Kidney (tissue), 14 donors: ENCODE data around the gene ZNF335. TPM values are rescaled to one million over a fixed set of nuclear protein-coding genes. Genes with fewer than 3 reads are reported as not detected.

Experiments used
- DNase-seq, 5 donors: peaks; one replicate each; pipeline ENCODE4 v3.0.0-alpha.2; 2013 to 2020
- FAIRE-seq: peaks from 2 replicates; lab custom pipeline; 2012; peaks lifted over from hg19 to GRCh38; lab: Jason Lieb, UNC
- H3K27ac ChIP-seq, 2 donors: one replicate each; pipeline ENCODE4 v1.7.0; 2013; ENCODE audit warnings: low read depth in 2 of 2, low read length in 2 of 2, inconsistent platforms in 1 of 2
- H3K27me3 ChIP-seq: one replicate; pipeline ENCODE4 v1.7.1; 2013; ENCODE audit warnings: low read length, inconsistent platforms; ENCODE audit not compliant: control insufficient read depth, insufficient read depth
- H3K36me3 ChIP-seq, 3 donors: one replicate each; pipeline versions ENCODE4 v1.7.0 to v1.7.1; 2013; ENCODE audit warnings: low read length in 3 of 3, control low read depth in 1 of 3, inconsistent platforms in 1 of 3; ENCODE audit not compliant: insufficient read depth in 3 of 3, control insufficient read depth in 2 of 3
- H3K4me1 ChIP-seq, 3 donors: one replicate each; pipeline versions ENCODE4 v1.7.0 to v1.7.1; 2013; ENCODE audit warnings: low read length in 3 of 3, inconsistent platforms in 1 of 3, low read depth in 1 of 3; ENCODE audit not compliant: control insufficient read depth in 2 of 3, insufficient read depth in 2 of 3
- H3K4me3 ChIP-seq, 3 donors: one replicate each; pipeline versions ENCODE4 v1.7.0 to v1.8.1; 2013; ENCODE audit warnings: low read length in 3 of 3, control low read depth in 1 of 3, inconsistent platforms in 1 of 3
- H3K9ac ChIP-seq, 3 donors: one replicate each; pipeline versions ENCODE4 v1.7.0 to v1.7.1; 2013; ENCODE audit warnings: low read length in 3 of 3, control low read depth in 1 of 3, inconsistent platforms in 1 of 3
- H3K9me3 ChIP-seq, 3 donors: one replicate each; pipeline versions ENCODE4 v1.7.0 to v1.7.1; 2013; ENCODE audit warnings: low read length in 3 of 3, control low read depth in 1 of 3, inconsistent platforms in 1 of 3; ENCODE audit not compliant: control insufficient read depth in 2 of 3, insufficient read depth in 1 of 3
- CTCF ChIP-seq: IDR thresholded peaks from 3 replicates; pipeline ENCODE4 v1.5.1; 2012; ENCODE audit warnings: mild to moderate bottlenecking, moderate library complexity, borderline replicate concordance; ENCODE audit not compliant: insufficient read depth; ENCODE audit errors: extremely low read depth
- intact Hi-C: fragments of 100-400 bp; cut with DNase I; formaldehyde crosslinking; loops from one replicate; pipeline ENCODE4 v1.11.1; 2022
- polyA plus RNA-seq: library from polyadenylated mRNA; stranded (reverse); fragments of 350-450 nt; fragmentation: Illumina TruSeq; extraction: RNeasy Lipid Tissue Mini Kit (QIAGEN cat#74804); gene quantifications from one replicate; pipeline ENCODE4 v1.2.3, GENCODE V29; 2014; ENCODE audit warnings: low read depth, low replicate concordance; ENCODE audit not compliant: insufficient read depth
- total RNA-seq: library from RNA; stranded (reverse); fragmentation: NEBNext Ultra II Directional; extraction: Animal tissue kit (Norgen Biotek cat#: 25700); gene quantifications from one replicate; pipeline ENCODE4 v1.2.1, GENCODE V29; 2021
- donor health status: control.
- donor health status: control.
- donor health status: control.
- donor health status: control.
- donor health status: control.
- donor health status: DM: yes; HTN: yes; CAD: no.
- donor health status: Normal renal cell carcinoma (clear cell type).

Gene ZNF335
- total and polyA plus RNA-seq, 2 donors from 2014 or later, result 5.7 to 22.3 TPM

GRCh38 chr20:45909336-45909808, 62.6 kb downstream of the ZNF335 start:
- DNase-seq, result peak in 2 of 5 donors; percentile 52 to 67
- H3K9ac ChIP-seq, result no peak overlapping the region
- no peaks in the 10 kb centered on the region for H3K36me3 ChIP-seq
- peaks cover 0 to 6% (median 0%) of the 10 kb centered on the region in 3 donors for H3K4me1 ChIP-seq
- FAIRE-seq, result no peak
- intact Hi-C loops, result no loop called here
- no peaks in the 10 kb centered on the region for H3K27me3 ChIP-seq
- no peaks in the 10 kb centered on the region for H3K9me3 ChIP-seq
- no peak for TF ChIP-seq CTCF
- no peak overlapping the region for H3K27ac ChIP-seq
- no peak overlapping the region for H3K4me3 ChIP-seq

- H3K36me3 ChIP-seq, result no peaks in the 10 kb centered on the region
- H3K4me1 ChIP-seq, result peaks cover 0 to 6% (median 0%) of the 10 kb centered on the region in 3 donors
- no peak overlapping the region for H3K9ac ChIP-seq
- H3K4me3 ChIP-seq, result no peak overlapping the region
- H3K9me3 ChIP-seq, result no peaks in the 10 kb centered on the region
- H3K27me3 ChIP-seq, result no peaks in the 10 kb centered on the region
- DNase-seq, result peak in 1 of 5 donors; percentile 6
- FAIRE-seq, result no peak
- intact Hi-C loops, result no loop called here
- no peak overlapping the region for H3K27ac ChIP-seq
- TF ChIP-seq CTCF, result no peak
Observed at GRCh38 chr20:45908084-45908483, 63.9 kb downstream of the ZNF335 start.

- Histone ChIP-seq H3K4me3 (no peak overlapping the region), H3K27ac (no peak overlapping the region), H3K36me3 (no peaks in the 10 kb centered on the region), H3K4me1 (peaks cover 0 to 6% (median 0%) of the 10 kb centered on the region in 3 donors), H3K9ac (no peak overlapping the region), H3K27me3 (no peaks in the 10 kb centered on the region), H3K9me3 (no peaks in the 10 kb centered on the region)
- peak in 1 of 5 donors; percentile 54 for DNase-seq
- no peak for FAIRE-seq
- TF ChIP-seq CTCF, result no peak
- intact Hi-C loops, result no loop called here
Observed at GRCh38 chr20:45907219-45907948, 64.6 kb downstream of the ZNF335 start.
